GM21423 (cell line): ENCODE data around the gene CSNK2A1.
"Not testable (repeated sequence)": the region's sequence is repeated elsewhere in the genome, so short reads cannot be mapped to it uniquely, and the experiment has no call there.

Experiments
- ATAC-seq: cut with Tn5 transposase; IDR thresholded peaks from one replicate; pipeline ENCODE4 v1.9.1; 2021; ENCODE audit warnings: mild to moderate bottlenecking, moderate library complexity; ENCODE audit not compliant: unreplicated experiment

CSNK2A1 gene

GRCh38 chr20:536426-537010, 7.1 kb downstream of the CSNK2A1 start:
- ATAC-seq, result no peak

DNA sequence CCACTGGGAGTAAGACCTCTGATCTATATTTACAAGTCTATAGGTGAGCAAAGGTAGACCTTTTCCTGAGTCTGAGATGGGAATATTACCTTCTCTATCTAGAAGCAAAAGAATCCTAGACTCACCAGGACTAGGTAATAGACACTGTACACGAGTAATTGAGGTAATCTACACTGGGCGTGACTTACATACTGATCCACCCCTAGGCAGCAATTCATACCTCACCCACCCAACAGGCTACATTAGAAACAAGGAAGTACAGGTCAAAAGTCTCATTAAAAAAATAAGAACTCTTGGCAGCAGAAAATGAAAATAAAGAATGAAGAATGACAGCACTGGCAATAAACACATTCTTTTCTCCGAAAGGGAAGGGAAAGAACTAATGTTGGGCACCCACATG, 7.6 kb downstream of the CSNK2A1 start:
- no peak for ATAC-seq

DNA sequence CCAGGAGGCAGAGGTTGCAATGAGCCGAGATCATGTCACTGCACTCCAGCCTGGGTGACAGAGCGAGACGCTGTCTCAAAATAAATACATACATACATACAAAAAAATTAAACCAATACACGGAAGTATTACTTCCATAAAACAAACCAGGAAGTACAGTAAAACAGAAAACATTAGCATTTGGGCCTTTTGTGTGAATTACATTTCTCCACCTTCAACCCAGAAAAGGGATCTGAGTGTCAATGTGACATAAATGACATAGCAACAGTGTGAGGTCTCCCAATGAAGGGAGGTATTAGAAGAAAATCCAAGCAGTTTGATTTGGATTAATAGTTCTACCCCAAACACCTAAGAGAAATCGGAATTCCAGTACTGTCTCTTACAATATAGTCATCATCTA, 10.1 kb downstream of the CSNK2A1 start:
- no peak for ATAC-seq

GRCh38 chr20:532530-532929, 11.1 kb downstream of the CSNK2A1 start:
- ATAC-seq, result no peak

- no peak for ATAC-seq
These were observed 12.0 kb downstream of the CSNK2A1 start for GRCh38 chr20:531608-532007.

GRCh38 chr20:530321-530720, 13.3 kb downstream of the CSNK2A1 start:
- ATAC-seq, result no peak

- no peak for ATAC-seq
These were observed 14.5 kb downstream of the CSNK2A1 start for GRCh38 chr20:528923-529604.

DNA sequence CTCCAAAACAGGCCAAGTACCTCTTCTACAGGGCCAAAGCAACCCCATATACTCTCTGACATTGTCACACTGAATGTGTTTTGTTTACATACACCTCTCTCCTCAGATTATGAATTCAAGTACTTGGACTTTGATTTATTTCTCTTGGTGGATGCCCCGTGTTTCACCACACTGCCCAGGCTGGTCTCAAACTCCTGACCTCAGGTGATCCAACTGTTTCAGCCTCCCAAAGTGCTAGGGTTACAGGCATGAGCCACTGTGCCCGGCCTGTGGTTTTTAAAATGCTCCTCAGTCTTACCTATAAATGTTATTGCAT, 16.1 kb downstream of the CSNK2A1 start:
- ATAC-seq, result no peak

DNA sequence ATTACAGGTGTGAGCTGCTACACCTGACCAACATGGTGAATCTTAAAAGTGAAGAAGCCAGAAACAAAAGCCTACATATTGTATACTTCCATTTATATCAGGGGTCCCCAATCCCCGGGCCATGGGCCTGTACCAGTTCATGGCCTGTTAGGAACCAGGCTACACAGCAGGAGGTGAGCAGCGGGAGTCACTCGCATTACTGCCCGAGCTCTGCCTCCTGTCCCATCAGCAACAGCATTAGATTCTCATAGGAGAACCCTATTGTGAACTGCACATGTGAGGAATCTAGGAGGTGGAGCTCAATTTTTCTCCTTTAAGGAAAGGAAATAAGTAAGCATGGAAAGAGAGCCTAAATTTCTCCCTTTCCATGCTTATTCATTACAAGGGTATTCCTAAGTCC, 21.7 kb downstream of the CSNK2A1 start:
- ATAC-seq, result no peak

- no peak for ATAC-seq
These were observed 23.6 kb downstream of the CSNK2A1 start for GRCh38 chr20:519999-520398.

DNA sequence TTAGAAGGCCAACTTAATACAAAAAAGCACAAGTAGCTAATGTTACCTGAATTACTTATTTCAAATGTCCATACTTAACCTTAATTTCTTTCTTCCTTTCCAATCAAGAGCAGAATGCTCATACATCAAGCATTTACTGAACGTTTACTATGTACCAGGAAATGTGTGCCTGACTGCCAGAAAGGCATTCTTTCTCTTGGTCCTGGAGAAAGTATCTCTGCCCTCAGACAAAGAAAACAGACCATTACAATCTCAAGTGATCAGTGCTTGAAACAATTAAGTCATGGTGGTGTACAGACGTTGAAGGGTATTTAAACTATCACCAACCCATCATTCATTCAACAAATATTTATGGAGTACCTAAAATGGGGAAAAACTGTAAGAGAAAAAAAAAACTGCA, 26.4 kb downstream of the CSNK2A1 start:
- no peak for ATAC-seq

- no peak for ATAC-seq
These were observed 26.8 kb downstream of the CSNK2A1 start for GRCh38 chr20:516799-517198.

- no peak for ATAC-seq
These were observed 27.9 kb downstream of the CSNK2A1 start for GRCh38 chr20:515696-516095.

GRCh38 chr20:513429-513828, 30.2 kb downstream of the CSNK2A1 start:
- ATAC-seq, result no peak

DNA sequence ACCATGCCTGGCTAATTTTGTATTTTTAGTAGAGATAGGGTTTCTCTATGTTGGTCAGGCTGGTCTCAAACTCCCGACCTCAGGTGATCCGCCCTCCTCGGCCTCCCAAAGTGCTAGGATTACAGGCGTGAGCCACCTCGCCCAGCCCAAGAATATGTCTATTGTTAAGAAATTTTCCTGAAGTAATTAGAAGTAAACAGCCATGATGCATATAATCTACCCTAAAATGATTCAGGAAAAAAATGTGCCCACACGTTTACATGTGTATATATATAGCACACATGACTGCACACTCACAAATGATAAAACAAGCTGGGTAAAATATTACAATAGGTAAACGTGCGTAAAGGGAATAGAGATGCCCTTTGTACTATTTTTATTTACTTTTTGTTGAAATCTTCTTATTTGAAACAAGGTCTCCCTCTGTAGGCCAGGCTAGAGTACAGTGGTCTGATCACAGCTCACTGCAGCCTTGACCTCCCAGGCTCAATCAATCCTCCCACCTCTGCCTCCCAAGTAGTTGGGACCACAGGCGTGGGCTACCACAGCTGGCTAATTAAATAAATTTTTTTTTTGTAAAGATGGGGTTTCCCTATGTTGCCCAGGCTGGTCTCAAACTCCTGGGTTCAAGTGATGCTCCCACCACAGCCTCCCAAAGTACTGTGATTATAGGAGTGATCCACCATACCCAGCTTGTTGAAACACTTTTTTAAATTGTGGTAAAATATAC, 33.1 kb downstream of the CSNK2A1 start:
- ATAC-seq, result not testable (repeated sequence)

GRCh38 chr20:508364-508787, 35.2 kb downstream of the CSNK2A1 start:
- not testable (repeated sequence) for ATAC-seq

GRCh38 chr20:507761-508332, 35.7 kb downstream of the CSNK2A1 start:
- no peak for ATAC-seq

GRCh38 chr20:507006-507758, 36.4 kb downstream of the CSNK2A1 start:
- no peak for ATAC-seq

- no peak for ATAC-seq
These were observed 38.9 kb downstream of the CSNK2A1 start for GRCh38 chr20:504632-505075.

- no peak for ATAC-seq
These were observed 40.4 kb downstream of the CSNK2A1 start for GRCh38 chr20:503048-503737.

DNA sequence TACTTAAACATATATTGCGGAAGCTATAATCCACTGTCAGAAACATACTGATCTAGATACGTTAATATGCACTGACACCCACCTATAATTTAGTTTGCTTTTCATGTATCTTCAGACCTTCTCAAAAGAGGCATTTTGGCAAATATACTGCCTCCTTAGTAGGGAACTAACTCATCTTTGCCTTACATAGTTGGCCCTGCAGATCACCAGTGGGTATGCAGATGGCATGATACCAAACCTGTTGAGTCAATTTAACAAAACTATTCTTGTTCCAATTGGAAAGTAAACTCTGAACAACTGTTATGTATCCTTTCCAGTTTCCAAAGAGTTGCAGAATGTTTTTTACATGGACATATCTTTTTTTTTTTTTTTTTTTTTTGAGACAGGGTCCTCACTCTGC, 45.6 kb downstream of the CSNK2A1 start:
- ATAC-seq, result no peak
